Activated B cell treated with CpG ODN at 0.5 μM for 24 hours (primary cell): Measurements from ENCODE around the gene EPHB6. TPM values are rescaled to one million over a fixed set of nuclear protein-coding genes. Genes with fewer than 3 reads are reported as not detected.
A peak's percentile ranks its signal among the peaks of the same experiment; 100 is the strongest.

ENCODE experiments used
- ATAC-seq: fragments of 200-7000 bp; cut with Tn5 transposase; one replicate; pipeline ENCODE4 v1.10.0; 2021; ENCODE audit warnings: low read depth, mild to moderate bottlenecking, moderate library complexity
- CTCF ChIA-PET: fragments of 350-600 bp; sonication (Branson Sonifier 250); formaldehyde crosslinking; loops from one replicate; lab custom pipeline; 2021; ENCODE audit warnings: antibody characterized with exemption; lab: Charles Lee
- POLR2A ChIA-PET: fragments of 350-600 bp; sonication (Branson Sonifier 250); formaldehyde crosslinking; loops from one replicate; lab custom pipeline; 2021; ENCODE audit warnings: antibody characterized with exemption; lab: Charles Lee
- DNase-seq: peaks from one replicate; pipeline ENCODE4 v3.0.0; 2022
- H3K27ac Mint-ChIP-seq: one replicate; pipeline ENCODE4 v1.8.0; 2020; ENCODE audit warnings: mixed read lengths
- H3K27me3 Mint-ChIP-seq: one replicate; pipeline ENCODE4 v1.8.0; 2021; ENCODE audit warnings: mixed read lengths
- H3K36me3 Mint-ChIP-seq: one replicate; pipeline ENCODE4 v1.8.0; 2021; ENCODE audit warnings: low read depth, mixed read lengths
- H3K4me1 Mint-ChIP-seq: one replicate; pipeline ENCODE4 v1.8.0; 2021; ENCODE audit warnings: mixed read lengths
- H3K4me3 Mint-ChIP-seq: one replicate; pipeline ENCODE4 v1.8.0; 2020; ENCODE audit warnings: mild to moderate bottlenecking, mixed read lengths
- H3K9me3 Mint-ChIP-seq: one replicate; pipeline ENCODE4 v1.8.0; 2020; ENCODE audit warnings: mixed read lengths
- CTCF ChIP-seq: fragments of 200-600 bp; IDR thresholded peaks from one replicate; pipeline ENCODE4 v1.8.0; 2022; ENCODE audit warnings: antibody characterized with exemption, mild to moderate bottlenecking
- intact Hi-C: fragments of 100-400 bp; cut with micrococcal nuclease; formaldehyde crosslinking; loops from one replicate; pipeline ENCODE4 v1.15.1; 2024
- total RNA-seq: library from RNA; stranded (reverse); gene quantifications from 2 replicates; pipeline ENCODE4 v1.2.3, GENCODE V29; 2022

Gene EPHB6
- total RNA-seq, 1 donor from 2014 or later = 21.4 TPM

- ChIA-PET CTCF (interaction anchor here (0.7 to 12.4 kb wide), 27 partner anchors 8 to 404 kb away, joined by 3 to 571 read pairs (median 6); partner anchors contain the start of gene EPHB6), POLR2A (interaction anchor here (0.6 to 12.5 kb wide), 11 partner anchors 20 to 452 kb away, joined by 3 to 1916 read pairs (median 4); partner anchors contain the start of genes EPHB6 and GSTK1)
- Mint-ChIP-seq H3K4me3 (peak overlapping the region; percentile 17), H3K4me1 (peaks cover 85% of the 10 kb centered on the region), H3K36me3 (peaks cover 7% of the 10 kb centered on the region), H3K27ac (peak overlapping the region; percentile 98), H3K9me3 (peaks cover 3% of the 10 kb centered on the region), H3K27me3 (no peaks in the 10 kb centered on the region)
- no peak for TF ChIP-seq CTCF
- no peak for DNase-seq
- no peak for ATAC-seq
- intact Hi-C loops = loop anchor here (1.0 kb wide), 8 partner anchors 28 to 207 kb away; no protein-coding TSS in a partner anchor
Observed at GRCh38 chr7:142811154-142811737, 43.6 kb upstream of the EPHB6 start.

- H3K27ac Mint-ChIP-seq = peak overlapping the region; percentile 98
- no peaks in the 10 kb centered on the region for H3K27me3 Mint-ChIP-seq
- POLR2A ChIA-PET = interaction anchor here (0.7 to 12.5 kb wide), 5 partner anchors 22 to 175 kb away, joined by 3 to 1916 read pairs (median 31); partner anchors contain the start of gene EPHB6
- intact Hi-C loops = no loop called here
- no peak for TF ChIP-seq CTCF
- H3K36me3 Mint-ChIP-seq = peaks cover 3% of the 10 kb centered on the region
- CTCF ChIA-PET = interaction anchor here (0.6 to 12.4 kb wide), 13 partner anchors 23 to 402 kb away, joined by 3 to 571 read pairs (median 6); partner anchors contain the start of gene EPHB6
- H3K4me3 Mint-ChIP-seq = peak overlapping the region; percentile 71
- DNase-seq = no peak
- no peaks in the 10 kb centered on the region for H3K9me3 Mint-ChIP-seq
- peaks cover 71% of the 10 kb centered on the region for H3K4me1 Mint-ChIP-seq
- ATAC-seq = peak; percentile 12
Observed at GRCh38 chr7:142812437-142813215, 42.2 kb upstream of the EPHB6 start.

- Mint-ChIP-seq H3K36me3 (no peaks in the 10 kb centered on the region), H3K4me1 (peaks cover 65% of the 10 kb centered on the region), H3K27ac (peak overlapping the region; percentile 98), H3K27me3 (no peaks in the 10 kb centered on the region), H3K9me3 (no peaks in the 10 kb centered on the region), H3K4me3 (peak overlapping the region; percentile 71)
- no peak for TF ChIP-seq CTCF
- DNase-seq = no peak
- ChIA-PET POLR2A (interaction anchor here (0.7 to 12.5 kb wide), 6 partner anchors 22 to 176 kb away, joined by 3 to 1916 read pairs (median 18); partner anchors contain the start of gene EPHB6), CTCF (interaction anchor here (1.1 to 12.4 kb wide), 9 partner anchors 23 to 402 kb away, joined by 3 to 571 read pairs (median 25); partner anchors contain the start of gene EPHB6)
- ATAC-seq = no peak
- intact Hi-C loops = no loop called here
Observed at GRCh38 chr7:142813226-142813625, 41.6 kb upstream of the EPHB6 start.

DNA sequence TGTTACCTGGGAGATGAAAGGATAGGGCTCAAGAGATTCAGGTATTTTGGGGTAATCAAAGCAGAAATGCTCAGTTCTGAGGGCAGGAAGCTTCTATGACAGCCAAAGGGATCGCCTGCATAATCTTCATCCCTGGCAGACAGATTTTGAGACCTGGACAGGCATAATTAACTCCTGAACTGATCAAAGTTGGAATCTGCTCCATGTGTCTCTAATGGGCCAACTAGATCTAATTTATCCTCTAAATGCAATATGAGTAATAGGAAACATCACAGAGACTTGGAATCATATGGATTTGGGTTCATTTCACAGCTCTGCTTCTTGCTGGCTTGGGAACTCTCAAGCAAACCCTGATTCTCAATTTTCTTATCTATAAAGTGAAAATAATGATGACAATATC is 41.2 kb upstream of the EPHB6 start:
- ChIA-PET POLR2A (interaction anchor here (0.7 to 12.5 kb wide), 6 partner anchors 23 to 176 kb away, joined by 3 to 1916 read pairs (median 18); partner anchors contain the start of gene EPHB6), CTCF (interaction anchor here (1.1 to 12.4 kb wide), 8 partner anchors 24 to 181 kb away, joined by 3 to 571 read pairs (median 30); partner anchors contain the start of gene EPHB6)
- H3K27me3 Mint-ChIP-seq = no peaks in the 10 kb centered on the region
- H3K9me3 Mint-ChIP-seq = no peaks in the 10 kb centered on the region
- peaks cover 60% of the 10 kb centered on the region for H3K4me1 Mint-ChIP-seq
- H3K27ac Mint-ChIP-seq = peak overlapping the region; percentile 98
- TF ChIP-seq CTCF = no peak
- no peak overlapping the region for H3K4me3 Mint-ChIP-seq
- H3K36me3 Mint-ChIP-seq = no peaks in the 10 kb centered on the region
- intact Hi-C loops = no loop called here
- no peak for DNase-seq
- no peak for ATAC-seq
